ENCODE results near the gene NMD3. TPM values are rescaled to one million over a fixed set of nuclear protein-coding genes. Genes with fewer than 3 reads are reported as not detected.
A peak's percentile ranks its signal among the peaks of the same experiment; 100 is the strongest.
"Not testable (repeated sequence)": the region's sequence is repeated elsewhere in the genome, so short reads cannot be mapped to it uniquely, and the experiment has no call there.

NMD3 gene
- total RNA-seq (10 to 100 TPM; 39.2 to 43.4 (median 42.4) TPM), total RNA-seq (45.8 to 210 (median 65.7) reads per million in 29 experiments)
- total RNA-seq (2013): 52.7 TPM

- peak; percentile 97 to 98 (median 98) for ATAC-seq (replicated peaks in 1 of 4)
- peaks cover 3 to 7% of the 10 kb centered on the region in 2 donors for H3K27me3 Mint-ChIP-seq
- ChIA-PET CTCF (interaction anchor here in 1 of 2 donors (0.6 kb wide), 1 partner anchor 120 kb away, joined by 3 read pairs; no protein-coding TSS in a partner anchor), POLR2A (interaction anchor here (0.6 to 0.7 kb wide), 3 partner anchors 9 to 513 kb away, joined by 3 read pairs; no protein-coding TSS in a partner anchor)
- under 1% methylated on average over 67 of the region's 71 CpGs for WGBS (ENCODE audit: insufficient coverage)
- Histone ChIP-seq H3K9me3 (no peaks in the 10 kb centered on the region), H3K4me1 (ENCODE audit: control insufficient read depth in 1 of 2, extremely low read depth in 1 of 2, insufficient read depth in 2 of 2, low read length in 2 of 2) (peaks cover 16 to 22% of the 10 kb centered on the region in 2 experiments), H3K4me3 (ENCODE audit: control insufficient read depth in 1 of 2, extremely low read depth in 1 of 2, low read length in 1 of 2) (peak within 1 kb of the TSS; percentile 84 to 95), H3K27me3 (replicated peaks in 1 of 2; ENCODE audit: control insufficient read depth in 2 of 2, extremely low read depth in 1 of 2, insufficient read depth in 2 of 2, low read length in 1 of 2) (no peaks in the 10 kb centered on the region), H3K27ac (ENCODE audit: low read length) (peak within 1 kb of the TSS; percentile 82), H3K36me3 (ENCODE audit: control insufficient read depth in 2 of 2, extremely low read depth in 1 of 2, insufficient read depth in 1 of 2, low read length in 1 of 2) (peaks cover 0 to 6% of the 10 kb centered on the region in 2 donors)
- H3K27ac Mint-ChIP-seq: peak within 1 kb of the TSS; percentile 84 to 92
- peak; percentile 79 to 93 (median 88) for DNase-seq
- H3K9me3 Mint-ChIP-seq: no peaks in the 10 kb centered on the region
- peak within 1 kb of the TSS; percentile 88 to 95 (median 90) for H3K4me3 Mint-ChIP-seq
- H3K36me3 Mint-ChIP-seq: peaks cover 5% of the 10 kb centered on the region
- peaks cover 37 to 43% (median 38%) of the 10 kb centered on the region in 3 donors for H3K4me1 Mint-ChIP-seq
These were observed at the start of gene NMD3 for GRCh38 chr3:161220850-161221753. Gene NMD3, plus strand, starts transcription at chr3:161221311. Its CDS starts 703 bp downstream, at chr3:161222014.

DNA sequence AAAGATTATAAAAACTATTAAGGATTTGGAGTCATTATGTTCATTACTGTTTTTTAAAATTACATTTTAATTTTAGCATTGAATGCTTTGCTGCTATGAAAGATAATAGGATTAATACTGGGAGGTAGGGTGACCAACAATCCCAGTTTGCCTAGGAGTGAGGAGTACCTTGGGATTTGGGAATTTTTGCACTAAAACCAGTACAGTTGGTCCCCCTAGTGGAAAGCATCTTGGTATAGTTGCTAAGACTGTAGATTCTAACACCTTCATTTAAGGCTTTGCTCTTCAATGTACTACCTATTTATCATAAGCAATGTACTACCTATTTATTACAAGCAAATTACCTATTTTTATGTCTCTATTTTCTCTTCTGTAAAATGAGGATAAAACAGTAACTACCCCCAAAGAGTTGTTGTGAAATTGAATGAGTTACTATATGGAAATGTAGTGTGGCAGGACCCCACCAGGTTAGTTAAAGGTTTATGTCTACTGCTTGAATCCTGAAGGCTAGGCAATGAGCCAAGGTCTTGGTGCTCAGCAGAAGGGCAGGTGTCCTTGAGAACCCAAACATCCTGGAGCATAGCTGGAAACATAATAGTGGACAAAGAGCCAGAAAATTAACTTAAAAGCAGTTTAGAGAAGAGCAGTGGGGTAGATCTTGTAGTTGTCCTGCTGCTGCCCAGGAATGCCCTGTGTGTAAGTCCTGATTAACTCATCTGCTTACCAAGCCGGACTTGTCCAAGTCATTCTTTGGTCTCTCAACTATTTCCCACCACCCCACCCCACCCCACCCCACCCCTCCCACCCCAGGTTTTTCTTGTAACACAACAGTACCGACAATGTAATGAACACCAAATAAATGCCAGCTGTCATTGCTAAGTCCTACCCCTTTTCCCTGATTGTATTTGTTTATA is 49.2 kb upstream of the NMD3 start:
- H3K36me3 Mint-ChIP-seq: no peaks in the 10 kb centered on the region

DNA sequence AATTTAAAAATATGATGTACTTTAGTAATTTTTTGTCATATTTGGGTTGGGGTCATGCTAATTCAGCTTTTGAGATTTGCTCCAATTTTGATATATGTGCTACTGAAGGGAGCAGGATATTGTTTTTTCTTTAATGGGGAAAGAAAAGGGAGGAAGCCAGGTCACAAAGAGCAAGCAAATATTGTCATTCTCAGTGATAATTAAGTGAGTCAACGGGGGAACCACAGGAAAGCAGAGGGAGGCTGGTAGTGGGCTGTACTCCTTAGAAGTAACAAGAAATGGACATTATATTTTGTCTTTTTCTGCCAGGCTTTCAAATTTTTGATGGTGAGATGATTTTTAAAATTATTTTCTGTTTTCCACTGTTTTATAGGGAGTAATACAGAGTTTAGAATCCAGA is 45.6 kb upstream of the NMD3 start:
- Histone ChIP-seq H3K27me3 (replicated peaks in 1 of 2; ENCODE audit: control insufficient read depth in 2 of 2, extremely low read depth in 1 of 2, insufficient read depth in 2 of 2, low read length in 1 of 2) (peaks cover 0 to 3% of the 10 kb centered on the region in 2 experiments), H3K36me3 (ENCODE audit: control insufficient read depth in 2 of 2, extremely low read depth in 1 of 2, insufficient read depth in 1 of 2, low read length in 1 of 2) (no peaks in the 10 kb centered on the region), H3K9me3 (no peaks in the 10 kb centered on the region), H3K27ac (ENCODE audit: low read length) (no peak overlapping the region), H3K4me3 (ENCODE audit: control insufficient read depth in 1 of 2, extremely low read depth in 1 of 2, low read length in 1 of 2) (no peak overlapping the region), H3K4me1 (ENCODE audit: control insufficient read depth in 1 of 2, extremely low read depth in 1 of 2, insufficient read depth in 2 of 2, low read length in 2 of 2) (no peaks in the 10 kb centered on the region)
- Mint-ChIP-seq H3K9me3 (peaks cover 2 to 9% (median 6%) of the 10 kb centered on the region in 3 donors), H3K4me3 (no peak overlapping the region), H3K36me3 (no peaks in the 10 kb centered on the region), H3K4me1 (no peaks in the 10 kb centered on the region), H3K27me3 (peaks cover 11 to 18% of the 10 kb centered on the region in 2 donors), H3K27ac (no peak overlapping the region)
- DNase-seq (no peak), ATAC-seq (replicated peaks in 1 of 4) (no peak)
- 80% methylated on average over 1 of the region's 1 CpG for WGBS (ENCODE audit: insufficient coverage)
- POLR2A ChIA-PET: interaction anchor here in 1 of 2 donors (0.6 kb wide), 1 partner anchor 188 kb away, joined by 4 read pairs; no protein-coding TSS in a partner anchor
- CTCF ChIA-PET: interaction anchor here in 1 of 2 donors (1.1 kb wide), 1 partner anchor 12 kb away, joined by 3 read pairs; no protein-coding TSS in a partner anchor

More for the DNA sequence above, 49.2 kb upstream of the NMD3 start:
- H3K27me3 ChIP-seq (replicated peaks in 1 of 2; ENCODE audit: control insufficient read depth in 2 of 2, extremely low read depth in 1 of 2, insufficient read depth in 2 of 2, low read length in 1 of 2): peaks cover 0 to 3% of the 10 kb centered on the region in 2 experiments
- DNase-seq (no peak), ATAC-seq (replicated peaks in 1 of 4) (no peak)
- Mint-ChIP-seq H3K4me3 (no peak overlapping the region), H3K4me1 (no peaks in the 10 kb centered on the region), H3K27ac (no peak overlapping the region), H3K27me3 (peaks cover 7 to 15% of the 10 kb centered on the region in 2 donors), H3K9me3 (peaks cover 2 to 9% (median 6%) of the 10 kb centered on the region in 3 donors)
- no peaks in the 10 kb centered on the region for H3K4me1 ChIP-seq (ENCODE audit: control insufficient read depth in 1 of 2, extremely low read depth in 1 of 2, insufficient read depth in 2 of 2, low read length in 2 of 2)
- no peaks in the 10 kb centered on the region for H3K9me3 ChIP-seq
- no CpG with 5 or more reads among the region's 2 CpGs for WGBS (ENCODE audit: insufficient coverage)
- H3K36me3 ChIP-seq (ENCODE audit: control insufficient read depth in 2 of 2, extremely low read depth in 1 of 2, insufficient read depth in 1 of 2, low read length in 1 of 2): no peaks in the 10 kb centered on the region
- ChIA-PET POLR2A (no interaction called here), CTCF (no interaction called here)
- no peak overlapping the region for H3K27ac ChIP-seq (ENCODE audit: low read length)
- no peak overlapping the region for H3K4me3 ChIP-seq (ENCODE audit: control insufficient read depth in 1 of 2, extremely low read depth in 1 of 2, low read length in 1 of 2)

DNA sequence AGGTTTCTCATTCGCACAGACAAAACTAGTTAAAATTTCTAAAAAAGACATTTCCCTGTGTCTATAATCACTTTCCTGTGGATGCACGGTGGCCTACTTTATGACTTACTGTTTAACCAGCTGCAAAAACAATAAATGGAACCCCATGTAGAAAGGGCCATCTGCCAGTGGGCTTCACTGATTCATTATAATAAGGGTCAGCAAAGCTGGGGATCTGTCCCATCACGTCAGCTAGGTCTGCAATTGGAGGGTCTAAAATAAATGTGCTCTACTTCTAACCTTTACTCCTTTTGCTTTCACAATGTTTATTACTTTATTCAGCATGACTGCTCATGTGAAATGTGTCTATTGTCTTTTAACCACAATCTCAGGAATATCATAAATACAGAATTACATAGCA is 43.1 kb upstream of the NMD3 start:
- H3K27ac ChIP-seq (ENCODE audit: low read length): no peak overlapping the region
- no peak for DNase-seq
- Mint-ChIP-seq H3K36me3 (no peaks in the 10 kb centered on the region), H3K4me1 (no peaks in the 10 kb centered on the region), H3K4me3 (no peak overlapping the region), H3K27me3 (peaks cover 16 to 21% of the 10 kb centered on the region in 2 donors), H3K9me3 (peaks cover 2 to 9% (median 6%) of the 10 kb centered on the region in 3 donors), H3K27ac (no peak overlapping the region)
- ChIA-PET CTCF (interaction anchor here in 1 of 2 donors (0.7 kb wide), 1 partner anchor 369 kb away, joined by 3 read pairs; no protein-coding TSS in a partner anchor), POLR2A (no interaction called here)
- ATAC-seq (replicated peaks in 1 of 4): no peak
- no peaks in the 10 kb centered on the region for H3K9me3 ChIP-seq
- WGBS (ENCODE audit: insufficient coverage): 76% methylated on average over 2 of the region's 3 CpGs
- H3K36me3 ChIP-seq (ENCODE audit: control insufficient read depth in 2 of 2, extremely low read depth in 1 of 2, insufficient read depth in 1 of 2, low read length in 1 of 2): no peaks in the 10 kb centered on the region
- H3K27me3 ChIP-seq (replicated peaks in 1 of 2; ENCODE audit: control insufficient read depth in 2 of 2, extremely low read depth in 1 of 2, insufficient read depth in 2 of 2, low read length in 1 of 2): peaks cover 0 to 3% of the 10 kb centered on the region in 2 experiments
- no peaks in the 10 kb centered on the region for H3K4me1 ChIP-seq (ENCODE audit: control insufficient read depth in 1 of 2, extremely low read depth in 1 of 2, insufficient read depth in 2 of 2, low read length in 2 of 2)
- no peak overlapping the region for H3K4me3 ChIP-seq (ENCODE audit: control insufficient read depth in 1 of 2, extremely low read depth in 1 of 2, low read length in 1 of 2)

DNA sequence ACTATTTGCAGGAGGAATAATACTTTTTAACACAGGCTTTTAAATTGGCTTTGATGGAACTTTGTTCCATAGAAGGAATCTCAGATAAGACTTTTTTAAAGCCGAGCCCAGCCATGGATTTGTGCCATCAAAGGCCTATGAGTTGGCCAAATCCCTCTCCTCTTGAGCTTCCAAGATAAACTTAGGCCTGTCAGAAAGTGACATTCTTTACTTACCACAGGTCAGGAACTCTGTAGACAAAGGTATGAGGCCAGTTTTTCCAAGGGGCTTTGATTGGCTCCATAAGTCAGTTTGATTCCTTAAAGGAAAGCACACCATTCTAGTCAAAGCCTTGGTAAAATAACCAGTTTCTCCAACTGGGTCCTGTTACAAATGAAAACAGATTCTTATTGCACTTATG is 39.7 kb upstream of the NMD3 start:
- H3K27me3 Mint-ChIP-seq: peaks cover 11 to 13% of the 10 kb centered on the region in 2 donors

DNA sequence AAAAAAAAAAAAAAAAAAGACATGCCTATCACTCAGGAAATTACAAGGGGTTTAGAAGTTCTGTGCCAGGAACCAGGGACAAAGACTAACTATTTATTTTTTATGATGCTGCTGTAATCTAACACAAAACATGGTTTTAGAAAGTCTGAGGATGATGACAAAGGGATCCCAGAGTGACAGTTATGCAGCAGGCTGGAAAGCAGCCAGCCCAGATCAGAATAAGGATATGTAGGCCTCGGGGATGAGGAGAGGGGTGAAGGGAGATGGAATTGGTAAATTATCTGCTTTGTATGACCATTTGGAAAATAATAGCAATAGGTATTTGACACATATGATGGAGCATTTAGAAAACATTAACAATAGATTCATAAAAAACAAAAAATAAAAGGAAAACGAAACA is 34.1 kb upstream of the NMD3 start:
- no peak overlapping the region for H3K27ac ChIP-seq (ENCODE audit: low read length)
- Mint-ChIP-seq H3K36me3 (no peaks in the 10 kb centered on the region), H3K9me3 (peaks cover 0 to 5% (median 2%) of the 10 kb centered on the region in 3 donors), H3K4me1 (no peaks in the 10 kb centered on the region), H3K4me3 (no peak overlapping the region), H3K27me3 (peaks cover 4% of the 10 kb centered on the region in 2 donors), H3K27ac (no peak overlapping the region)
- H3K9me3 ChIP-seq: no peaks in the 10 kb centered on the region
- ATAC-seq (replicated peaks in 1 of 4): no peak
- POLR2A ChIA-PET: no interaction called here
- no peaks in the 10 kb centered on the region for H3K36me3 ChIP-seq (ENCODE audit: control insufficient read depth in 2 of 2, extremely low read depth in 1 of 2, insufficient read depth in 1 of 2, low read length in 1 of 2)
- no peaks in the 10 kb centered on the region for H3K4me1 ChIP-seq (ENCODE audit: control insufficient read depth in 1 of 2, extremely low read depth in 1 of 2, insufficient read depth in 2 of 2, low read length in 2 of 2)
- no peak for DNase-seq
- no peaks in the 10 kb centered on the region for H3K27me3 ChIP-seq (replicated peaks in 1 of 2; ENCODE audit: control insufficient read depth in 2 of 2, extremely low read depth in 1 of 2, insufficient read depth in 2 of 2, low read length in 1 of 2)
- H3K4me3 ChIP-seq (ENCODE audit: control insufficient read depth in 1 of 2, extremely low read depth in 1 of 2, low read length in 1 of 2): no peak overlapping the region
- CTCF ChIA-PET: no interaction called here
- WGBS (ENCODE audit: insufficient coverage): no CpG with 5 or more reads among the region's 2 CpGs

More for the DNA sequence above, 39.7 kb upstream of the NMD3 start:
- WGBS (ENCODE audit: insufficient coverage): no CpG with 5 or more reads among the region's 1 CpG
- H3K36me3 Mint-ChIP-seq; H3K4me1 ChIP-seq (ENCODE audit: control insufficient read depth in 1 of 2, extremely low read depth in 1 of 2, insufficient read depth in 2 of 2, low read length in 2 of 2); H3K4me1 Mint-ChIP-seq; DNase-seq; H3K27ac Mint-ChIP-seq; POLR2A ChIA-PET; H3K36me3 ChIP-seq (ENCODE audit: control insufficient read depth in 2 of 2, extremely low read depth in 1 of 2, insufficient read depth in 1 of 2, low read length in 1 of 2); ATAC-seq (replicated peaks in 1 of 4); H3K27me3 ChIP-seq (replicated peaks in 1 of 2; ENCODE audit: control insufficient read depth in 2 of 2, extremely low read depth in 1 of 2, insufficient read depth in 2 of 2, low read length in 1 of 2); H3K9me3 Mint-ChIP-seq; CTCF ChIA-PET; H3K27ac ChIP-seq (ENCODE audit: low read length); H3K4me3 Mint-ChIP-seq; H3K9me3 ChIP-seq; H3K4me3 ChIP-seq (ENCODE audit: control insufficient read depth in 1 of 2, extremely low read depth in 1 of 2, low read length in 1 of 2): not testable (repeated sequence)

All from T-cell (primary cell).